ENCODE results near the gene SGMS2.

DNA sequence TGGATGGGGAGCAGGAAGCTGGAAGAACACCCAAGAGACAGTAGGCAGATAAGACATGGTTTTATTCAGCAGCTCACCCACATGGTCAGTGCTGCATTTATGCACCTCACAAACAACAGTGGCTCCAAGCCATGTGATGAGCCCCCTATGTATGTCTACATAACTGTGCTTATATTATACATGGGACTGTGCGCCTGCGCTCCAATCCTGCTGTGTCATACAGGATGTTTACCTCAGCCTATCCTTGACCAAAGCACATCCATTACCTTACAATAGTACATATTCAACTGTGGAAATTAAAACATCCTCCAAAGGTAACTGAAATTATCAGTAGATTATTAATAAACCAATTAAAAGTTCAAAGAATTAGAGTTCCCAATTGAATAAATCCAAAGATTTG, 44.1 kb upstream of the SGMS2 start:
- TF ChIP-seq TAF1 (IDR thresholded peaks at IDR 0.05; ENCODE audit: borderline replicate concordance, low read depth, low read length) (no peak), POLR2AphosphoS5 (IDR thresholded peaks at IDR 0.05; ENCODE audit: low read depth, low read length) (no peak), POLR2A (IDR thresholded peaks at IDR 0.05; ENCODE audit: low read depth, low read length) (no peak)

All from GM12892 (cell line).